ENCODE results near the gene TRAF6. TPM values are rescaled to one million over a fixed set of nuclear protein-coding genes. Genes with fewer than 3 reads are reported as not detected.

TRAF6 gene
- total and polyA plus RNA-seq, 9 of the 15 experiments (the other 6 are each of a cell fraction or from before 2014, with no cell fraction given): 2.0 to 13.1 (median 8.2) TPM

DNA sequence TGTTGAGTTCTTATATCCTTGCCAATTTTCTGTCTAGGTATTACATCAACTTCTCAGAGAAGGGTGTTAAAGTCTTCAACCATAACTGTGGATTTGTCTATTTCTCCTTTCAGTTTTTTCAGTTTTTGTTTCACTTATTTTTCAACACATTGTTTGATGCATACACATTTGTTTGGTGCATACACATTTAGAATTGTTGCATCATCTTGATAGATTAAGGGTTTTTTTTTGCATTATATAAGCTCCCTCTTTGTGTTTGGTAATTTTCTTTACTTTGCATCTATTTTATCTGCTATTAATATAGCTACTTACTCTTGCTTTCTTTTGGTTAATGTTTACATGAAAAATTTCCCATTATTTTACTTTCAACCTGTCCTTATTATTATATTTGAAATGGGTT is 20.8 kb upstream of the TRAF6 start (continued):
- TF ChIP-seq ESRRA (IDR thresholded peaks at IDR 0.05; ENCODE audit: borderline replicate concordance, low read depth) (no peak), NEUROD1 (IDR thresholded peaks at IDR 0.05; ENCODE audit: borderline replicate concordance, low read depth, low read length, partially characterized antibody) (no peak), CEBPG (CRISPR knock-in tag; IDR thresholded peaks at IDR 0.05) (no peak), CEBPG (tag; conservative IDR thresholded peaks at IDR 0.05 in 1 of 2, IDR thresholded peaks at IDR 0.05 in 1 of 2) (peak; percentile 47 to 83), ZSCAN32 (CRISPR knock-in tag; IDR thresholded peaks at IDR 0.05) (0 out of 2 replicates have a peak, but pooled peaks have one; percentile 63), ZNF263 (CRISPR knock-in tag; IDR thresholded peaks at IDR 0.05; ENCODE audit: borderline replicate concordance) (no peak), CEBPB (tag; IDR thresholded peaks at IDR 0.05) (peak; percentile 22; the same call in 1 of the 2 replicates), ZNF707 (CRISPR knock-in tag; conservative IDR thresholded peaks at IDR 0.05) (no peak), CEBPZ (IDR thresholded peaks at IDR 0.05; ENCODE audit: borderline replicate concordance, low read depth, low read length) (no peak), FIP1L1 (IDR thresholded peaks at IDR 0.05; ENCODE audit: low read depth, low read length, poor library complexity, severe bottlenecking) (no peak), ETS2 (tag; IDR thresholded peaks at IDR 0.05; ENCODE audit: borderline replicate concordance, poor library complexity, severe bottlenecking) (no peak)
- TF ChIP-seq, protein P1, sequence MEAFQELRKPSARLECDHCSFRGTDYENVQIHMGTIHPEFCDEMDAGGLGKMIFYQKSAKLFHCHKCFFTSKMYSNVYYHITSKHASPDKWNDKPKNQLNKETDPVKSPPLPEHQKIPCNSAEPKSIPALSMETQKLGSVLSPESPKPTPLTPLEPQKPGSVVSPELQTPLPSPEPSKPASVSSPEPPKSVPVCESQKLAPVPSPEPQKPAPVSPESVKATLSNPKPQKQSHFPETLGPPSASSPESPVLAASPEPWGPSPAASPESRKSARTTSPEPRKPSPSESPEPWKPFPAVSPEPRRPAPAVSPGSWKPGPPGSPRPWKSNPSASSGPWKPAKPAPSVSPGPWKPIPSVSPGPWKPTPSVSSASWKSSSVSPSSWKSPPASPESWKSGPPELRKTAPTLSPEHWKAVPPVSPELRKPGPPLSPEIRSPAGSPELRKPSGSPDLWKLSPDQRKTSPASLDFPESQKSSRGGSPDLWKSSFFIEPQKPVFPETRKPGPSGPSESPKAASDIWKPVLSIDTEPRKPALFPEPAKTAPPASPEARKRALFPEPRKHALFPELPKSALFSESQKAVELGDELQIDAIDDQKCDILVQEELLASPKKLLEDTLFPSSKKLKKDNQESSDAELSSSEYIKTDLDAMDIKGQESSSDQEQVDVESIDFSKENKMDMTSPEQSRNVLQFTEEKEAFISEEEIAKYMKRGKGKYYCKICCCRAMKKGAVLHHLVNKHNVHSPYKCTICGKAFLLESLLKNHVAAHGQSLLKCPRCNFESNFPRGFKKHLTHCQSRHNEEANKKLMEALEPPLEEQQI (IDR thresholded peaks at IDR 0.05): no peak
